A375 (cell line): ENCODE results near the gene SEZ6. TPM values are rescaled to one million over a fixed set of nuclear protein-coding genes. Genes with fewer than 3 reads are reported as not detected.

ENCODE experiments used
- total RNA-seq: library from RNA; depleted of rRNA; stranded (reverse); fragments of >200 nt; shearing (Covaris generic); gene quantifications from 2 replicates; pipeline ENCODE4 v1.2.3, GENCODE V29; 2014; rRNA removed

The SEZ6 gene, protein sequence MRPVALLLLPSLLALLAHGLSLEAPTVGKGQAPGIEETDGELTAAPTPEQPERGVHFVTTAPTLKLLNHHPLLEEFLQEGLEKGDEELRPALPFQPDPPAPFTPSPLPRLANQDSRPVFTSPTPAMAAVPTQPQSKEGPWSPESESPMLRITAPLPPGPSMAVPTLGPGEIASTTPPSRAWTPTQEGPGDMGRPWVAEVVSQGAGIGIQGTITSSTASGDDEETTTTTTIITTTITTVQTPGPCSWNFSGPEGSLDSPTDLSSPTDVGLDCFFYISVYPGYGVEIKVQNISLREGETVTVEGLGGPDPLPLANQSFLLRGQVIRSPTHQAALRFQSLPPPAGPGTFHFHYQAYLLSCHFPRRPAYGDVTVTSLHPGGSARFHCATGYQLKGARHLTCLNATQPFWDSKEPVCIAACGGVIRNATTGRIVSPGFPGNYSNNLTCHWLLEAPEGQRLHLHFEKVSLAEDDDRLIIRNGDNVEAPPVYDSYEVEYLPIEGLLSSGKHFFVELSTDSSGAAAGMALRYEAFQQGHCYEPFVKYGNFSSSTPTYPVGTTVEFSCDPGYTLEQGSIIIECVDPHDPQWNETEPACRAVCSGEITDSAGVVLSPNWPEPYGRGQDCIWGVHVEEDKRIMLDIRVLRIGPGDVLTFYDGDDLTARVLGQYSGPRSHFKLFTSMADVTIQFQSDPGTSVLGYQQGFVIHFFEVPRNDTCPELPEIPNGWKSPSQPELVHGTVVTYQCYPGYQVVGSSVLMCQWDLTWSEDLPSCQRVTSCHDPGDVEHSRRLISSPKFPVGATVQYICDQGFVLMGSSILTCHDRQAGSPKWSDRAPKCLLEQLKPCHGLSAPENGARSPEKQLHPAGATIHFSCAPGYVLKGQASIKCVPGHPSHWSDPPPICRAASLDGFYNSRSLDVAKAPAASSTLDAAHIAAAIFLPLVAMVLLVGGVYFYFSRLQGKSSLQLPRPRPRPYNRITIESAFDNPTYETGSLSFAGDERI
- total RNA-seq: not detected in 2 replicates

DNA sequence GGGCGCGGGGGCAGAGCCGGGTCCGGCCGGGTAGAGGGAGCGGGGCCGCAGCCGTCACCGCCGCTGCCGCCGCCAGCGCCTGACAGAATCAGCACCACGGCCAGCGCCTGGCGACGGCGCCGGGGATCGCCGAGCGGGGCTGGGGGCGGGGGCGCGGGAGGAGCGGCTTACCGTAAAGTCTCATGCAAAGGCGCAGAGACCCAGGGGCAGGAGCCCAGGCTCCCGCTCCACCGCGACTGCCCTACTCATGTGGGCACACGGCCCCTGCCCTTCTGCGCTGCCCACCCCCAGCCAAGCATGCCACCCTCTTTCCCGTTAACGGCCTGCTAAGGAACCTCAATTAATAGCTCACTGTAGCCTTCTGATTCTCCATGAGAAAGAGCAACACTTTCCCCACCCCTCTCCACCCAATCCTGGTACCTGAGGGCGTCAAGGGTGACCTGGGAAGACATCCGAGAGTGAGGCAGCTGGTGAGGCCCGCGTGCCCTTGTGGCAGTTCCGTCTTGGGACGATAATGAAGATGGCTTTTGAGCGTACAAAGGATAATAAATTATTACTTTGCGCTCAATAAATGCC lies at the start of gene SEZ6:
Gene SEZ6 (minus strand): TSS at position 98 of the 576 bp plus-strand sequence. CDS start 164 bp downstream, outside the sequence.

DNA sequence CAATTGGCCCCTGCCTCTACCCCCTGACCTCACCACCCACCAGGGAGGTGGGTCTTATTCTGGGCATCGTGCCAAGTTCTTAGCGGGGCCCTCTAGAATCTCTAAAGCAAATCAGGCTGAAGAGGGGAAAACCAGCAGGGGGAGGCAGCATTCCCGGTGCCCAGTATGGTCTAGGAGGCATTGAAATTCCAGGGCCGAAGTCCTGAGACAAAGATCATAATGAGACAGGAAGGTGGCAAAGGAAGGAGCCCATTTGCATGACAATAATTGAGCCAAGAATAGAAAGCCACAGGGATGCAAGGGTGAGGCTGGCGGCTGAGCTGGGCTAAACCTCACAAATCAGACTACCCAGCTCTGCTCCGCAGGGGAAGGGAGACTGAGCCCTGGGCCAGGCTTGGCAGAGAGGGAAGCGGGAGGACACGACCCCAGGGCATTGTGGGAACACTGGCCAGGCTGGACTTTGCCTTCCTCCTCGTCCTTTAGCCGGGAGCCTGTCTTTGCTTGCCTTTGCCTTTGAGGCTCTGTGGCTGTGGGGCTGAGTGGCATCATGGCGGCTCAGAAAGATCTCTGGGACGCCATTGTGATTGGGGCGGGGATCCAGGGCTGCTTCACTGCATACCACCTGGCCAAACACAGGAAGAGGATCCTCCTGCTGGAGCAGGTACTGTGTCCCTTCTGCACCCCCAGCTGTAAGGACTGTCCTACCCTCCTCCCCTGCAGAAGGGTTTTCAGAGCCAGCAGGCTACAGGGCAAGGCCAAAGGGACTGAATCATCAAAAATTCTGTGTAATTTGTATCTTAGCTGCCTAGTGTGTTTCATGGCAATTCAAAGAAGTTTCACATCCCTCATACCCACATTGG lies 37.1 kb upstream of the SEZ6 start, which contains the start of gene PIPOX:
Gene PIPOX (plus strand): TSS at position 463 of the 860 bp plus-strand sequence. CDS start 85 bp downstream, at position 548.

DNA sequence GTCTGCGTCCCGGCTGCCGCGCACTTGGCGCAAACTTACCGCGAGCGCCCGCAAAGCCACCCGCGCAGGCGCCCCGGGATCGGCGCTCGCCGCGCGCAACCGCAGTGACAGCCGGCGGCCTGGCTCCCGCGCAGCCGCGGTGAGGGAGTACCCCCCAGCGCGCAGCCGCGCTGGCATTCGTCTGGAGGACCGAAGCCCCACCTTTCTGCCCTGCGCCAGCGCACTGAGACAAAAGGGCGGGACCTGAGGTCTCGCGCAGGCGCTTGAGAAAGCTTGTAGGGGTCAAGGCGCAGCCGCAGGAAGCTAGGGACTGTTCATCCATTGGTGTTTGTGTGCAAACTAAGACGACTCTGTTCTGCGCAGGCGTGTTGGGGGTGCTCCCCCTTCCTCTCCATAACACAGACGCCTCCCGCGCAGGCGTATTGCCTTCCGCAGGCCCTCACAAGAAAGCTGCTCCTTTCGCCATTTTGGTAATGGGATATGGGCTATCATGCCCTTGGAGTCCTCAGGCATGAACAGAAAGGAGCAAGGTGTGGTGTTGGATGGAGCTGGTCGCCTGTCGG lies 54.3 kb downstream of the SEZ6 start, which contains the start of gene PHF12:
Gene PHF12 (minus strand): TSS at position 91 of the 563 bp plus-strand sequence. CDS start 558 bp downstream, outside the sequence.

Other genes starting within 250 kb of the SEZ6 start
- 10.9 and 11.8 TPM in 2 replicates for gene FAM222B, start 163.2 kb downstream of the SEZ6 start, total RNA-seq
- gene ERAL1, start 151.0 kb downstream of the SEZ6 start, total RNA-seq: 24.2 and 35.3 TPM in 2 replicates
- gene FLOT2, start 108.3 kb downstream of the SEZ6 start, total RNA-seq: 36.3 and 39.4 TPM in 2 replicates
- gene DHRS13, start 103.0 kb downstream of the SEZ6 start, total RNA-seq: 19.3 and 20.6 TPM in 2 replicates
- 23.2 and 23.6 TPM in 2 replicates for gene PHF12, start 54.5 kb downstream of the SEZ6 start, total RNA-seq
- gene PIPOX, start 37.1 kb upstream of the SEZ6 start, total RNA-seq: 1.2 and 1.4 TPM in 2 replicates
- 41.5 and 52.1 TPM in 2 replicates for gene MYO18A, start 174.4 kb upstream of the SEZ6 start, total RNA-seq
- not detected in 2 replicates for gene CRYBA1, start 240.8 kb upstream of the SEZ6 start, total RNA-seq